ENCODE results near the gene PIERCE2.
"Not testable (repeated sequence)": the region's sequence is repeated elsewhere in the genome, so short reads cannot be mapped to it uniquely, and the experiment has no call there.

The PIERCE2 gene

DNA sequence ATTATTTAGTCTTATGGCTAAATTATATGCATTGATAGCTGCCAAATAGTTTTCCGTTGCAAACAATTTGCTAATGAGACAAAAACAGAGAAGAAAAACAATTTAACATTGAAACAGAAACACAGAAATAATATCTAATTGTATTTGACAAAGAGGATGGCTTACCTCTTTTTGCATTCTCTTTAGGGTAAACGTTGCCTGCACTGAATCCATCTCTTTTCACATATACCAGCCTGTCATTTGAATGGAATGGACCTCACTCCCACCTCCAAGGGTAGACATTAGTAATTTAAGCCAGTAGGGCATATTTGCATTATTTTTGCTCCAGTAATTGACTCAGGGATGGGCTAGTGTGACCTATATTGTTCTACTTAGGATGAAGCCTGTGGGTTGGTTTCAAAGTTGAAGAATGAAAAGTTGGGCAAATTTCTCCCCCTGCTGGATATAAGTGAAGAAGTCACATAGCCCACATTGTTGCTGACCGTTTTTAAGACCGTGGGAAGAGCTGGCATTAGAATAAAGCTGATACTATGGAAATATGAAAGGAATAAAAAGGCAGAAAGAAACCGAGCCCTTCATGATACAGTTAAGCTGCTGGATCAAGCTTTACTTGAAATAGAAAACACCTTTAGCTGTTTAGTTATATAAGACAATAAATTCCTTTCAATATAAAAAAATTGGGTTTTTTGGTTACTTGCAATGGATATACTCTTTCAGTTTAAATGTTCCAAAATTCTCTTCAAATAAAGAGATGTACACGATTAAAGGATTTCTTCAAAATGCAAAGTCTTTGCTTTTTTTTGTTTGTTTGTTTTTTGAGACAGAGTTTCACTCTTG is 26.9 kb downstream of the PIERCE2 start:
- DNase-seq, result peak; percentile 8

DNA sequence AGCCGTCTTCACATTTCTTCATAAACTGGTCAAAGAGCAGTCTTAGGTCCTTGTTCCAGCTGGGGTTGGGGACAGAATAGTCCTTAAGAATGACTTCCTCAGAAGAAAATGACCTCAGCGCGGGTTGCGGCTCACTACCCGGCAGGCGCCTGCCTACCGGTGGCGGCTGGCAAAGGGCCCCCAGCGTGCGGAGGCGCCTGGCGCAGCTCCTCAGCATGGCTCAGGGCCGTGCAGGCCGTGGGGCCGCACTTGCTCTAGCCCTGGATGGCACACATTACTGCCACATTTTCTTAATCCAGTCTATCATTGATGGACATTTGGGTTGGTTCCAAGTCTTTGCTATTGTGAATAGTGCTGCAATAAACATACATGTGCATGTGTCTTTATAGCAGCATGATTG is 34.8 kb downstream of the PIERCE2 start:
- DNase-seq, result not testable (repeated sequence)

DNA sequence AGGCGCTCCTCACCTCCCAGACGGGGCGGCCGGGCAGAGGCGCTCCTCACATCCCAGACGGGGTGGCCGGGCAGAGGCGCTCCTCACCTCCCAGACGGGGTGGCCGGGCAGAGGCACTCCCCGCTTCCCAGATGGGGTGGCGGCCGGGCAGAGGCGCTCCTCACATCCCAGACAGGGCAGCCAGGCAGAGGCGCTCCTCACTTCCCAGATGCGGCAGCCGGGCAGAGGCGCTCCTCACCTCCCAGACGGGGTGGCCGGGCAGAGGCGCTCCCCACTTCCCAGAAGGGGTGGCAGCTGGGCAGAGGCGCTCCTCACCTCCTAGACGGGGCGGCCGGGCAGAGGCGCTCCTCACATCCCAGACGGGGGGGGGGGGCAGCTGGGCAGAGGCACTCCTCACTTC is 37.6 kb downstream of the PIERCE2 start:
- not testable (repeated sequence) for DNase-seq

DNA sequence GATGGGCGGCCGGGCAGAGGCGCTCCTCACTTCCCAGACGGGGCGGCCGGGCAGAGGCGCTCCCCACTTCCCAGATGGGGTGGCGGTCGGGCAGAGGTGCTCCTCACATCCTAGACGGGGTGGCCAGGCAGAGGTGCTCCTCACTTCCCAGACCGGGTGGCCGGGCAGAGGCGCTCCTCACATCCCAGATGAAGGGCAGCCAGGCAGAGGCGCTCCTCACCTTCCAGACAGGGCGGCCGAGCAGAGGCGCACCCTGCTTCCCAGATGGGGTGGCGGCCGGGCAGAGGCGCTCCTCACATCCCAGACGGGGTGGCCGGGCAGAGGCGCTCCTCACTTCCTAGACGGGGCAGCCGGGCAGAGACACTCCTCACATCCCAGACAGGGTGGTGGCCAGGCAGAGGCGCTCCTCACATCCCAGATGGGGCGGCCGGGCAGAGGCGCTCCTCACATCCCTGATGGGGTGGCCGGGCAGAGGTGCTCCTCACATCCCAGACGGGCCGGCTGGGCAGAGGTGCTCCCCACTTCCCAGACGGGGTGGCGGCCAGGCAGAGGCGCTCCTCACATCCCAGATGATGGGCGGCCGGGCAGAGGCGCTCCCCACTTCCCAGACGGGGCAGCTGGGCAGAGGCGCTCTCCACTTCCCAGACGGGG is 38.2 kb downstream of the PIERCE2 start:
- not testable (repeated sequence) for DNase-seq

DNA sequence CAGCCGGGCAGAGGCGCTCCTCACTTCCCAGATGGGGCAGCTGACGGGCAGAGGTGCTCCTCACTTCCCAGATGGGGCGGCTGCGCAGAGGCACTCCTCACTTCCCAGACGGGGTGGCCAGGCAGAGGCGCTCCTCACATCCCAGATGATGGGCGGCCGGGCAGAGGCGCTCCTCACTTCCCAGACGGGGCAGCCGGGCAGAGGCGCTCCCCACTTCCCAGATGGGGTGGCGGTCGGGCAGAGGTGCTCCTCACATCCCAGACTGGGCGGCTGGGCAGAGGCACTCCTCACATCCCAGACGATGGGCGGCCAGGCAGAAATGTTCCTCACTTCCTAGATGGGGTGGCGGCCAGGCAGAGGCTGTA is 38.7 kb downstream of the PIERCE2 start:
- not testable (repeated sequence) for DNase-seq

DNA sequence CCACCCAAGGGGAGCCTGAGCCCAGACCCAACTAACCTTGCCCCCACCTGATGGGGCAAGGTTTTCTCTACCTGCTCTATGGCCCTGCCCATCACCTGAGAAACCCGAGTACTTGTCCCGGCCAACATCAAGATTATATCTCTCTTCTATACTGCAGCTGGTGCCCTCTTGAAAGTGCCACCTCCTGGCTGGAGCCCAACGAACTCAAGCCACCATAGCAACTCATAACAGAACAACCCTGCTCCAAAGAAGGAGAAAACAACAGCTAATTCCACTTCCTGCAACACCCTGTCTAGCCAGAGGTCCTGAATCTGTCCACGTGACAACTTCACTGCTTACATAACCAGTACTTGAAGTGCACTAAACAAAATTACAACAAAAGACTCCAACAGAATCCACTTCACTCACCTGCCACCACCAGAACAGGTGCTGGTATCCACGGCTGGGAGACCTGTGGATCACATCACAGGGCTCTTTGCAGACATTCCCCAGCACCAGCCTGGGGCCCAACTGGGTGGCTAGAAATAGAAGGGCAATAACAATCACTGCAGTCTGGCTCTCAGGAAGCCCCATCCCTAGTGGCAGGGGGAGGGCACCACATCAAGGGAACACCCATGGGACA is 49.2 kb downstream of the PIERCE2 start:
- DNase-seq, result no peak

DNA sequence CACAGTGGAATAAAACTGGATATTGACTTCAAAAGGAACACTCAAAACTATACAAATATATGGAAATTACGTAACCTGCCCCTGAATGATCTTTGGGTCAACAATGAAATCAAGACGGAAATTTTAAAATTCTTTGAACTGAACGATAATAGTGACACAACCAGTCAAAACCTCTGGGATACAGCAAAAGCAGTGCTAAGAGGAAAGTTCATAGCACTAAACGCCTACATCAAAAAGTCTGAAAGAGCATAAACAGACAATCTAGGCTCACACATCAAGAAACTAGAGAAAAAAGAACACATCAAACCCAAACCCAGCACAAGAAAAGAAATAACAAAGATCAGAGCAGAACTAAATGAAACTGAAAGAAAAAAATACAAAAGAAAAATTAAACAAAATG is 53.2 kb downstream of the PIERCE2 start:
- no peak for DNase-seq

DNA sequence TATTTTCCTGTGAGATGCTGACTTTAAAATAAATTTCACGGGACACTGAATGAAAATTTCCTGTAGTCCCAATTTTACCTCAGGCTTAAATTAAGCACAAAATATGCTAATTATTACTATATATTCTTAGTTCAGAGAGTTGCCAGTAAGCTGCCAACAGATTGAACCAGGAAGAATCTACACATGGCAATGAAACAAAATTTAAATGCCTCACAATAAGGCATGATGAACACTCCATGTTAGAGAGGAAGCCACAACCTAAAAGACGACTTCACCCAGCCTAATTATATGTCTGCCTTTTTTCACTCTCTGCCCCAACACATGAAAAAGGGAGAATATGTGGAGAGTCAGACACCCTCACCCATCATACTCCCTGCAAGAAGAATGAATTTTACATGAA is 60.0 kb downstream of the PIERCE2 start:
- DNase-seq, result no peak

Data from CD4-positive, alpha-beta T cell treated with Interleukin-17A for 4 hours (primary cell).